Lung (tissue), 12 donors: ENCODE results near the gene PCDHGA11. TPM values are rescaled to one million over a fixed set of nuclear protein-coding genes. Genes with fewer than 3 reads are reported as not detected.
"Not testable (repeated sequence)": the region's sequence is repeated elsewhere in the genome, so short reads cannot be mapped to it uniquely, and the experiment has no call there.

ENCODE experiments used
- ATAC-seq: fragments of 200-7000 bp; cut with Tn5 transposase; one replicate; pipeline ENCODE4 v1.9.1; 2020; ENCODE audit warnings: moderate number of reproducible peaks; ENCODE audit not compliant: insufficient read depth, low FRiP score
- DNase-seq, 3 donors: peaks; one replicate each; pipeline ENCODE4 v3.0.0-alpha.2; 2013 to 2017
- H3K27ac ChIP-seq, 2 donors: one replicate each; pipeline ENCODE4 v1.5.1; 2013; ENCODE audit warnings: mild to moderate bottlenecking in 2 of 2, moderate library complexity in 2 of 2, control low read depth in 1 of 2, inconsistent platforms in 1 of 2, low read depth in 1 of 2, low read length in 1 of 2
- H3K27me3 ChIP-seq, 3 donors: one replicate each; pipeline ENCODE4 v1.5.1; 2013; ENCODE audit warnings: low read length in 2 of 3; ENCODE audit not compliant: control insufficient read depth in 3 of 3, insufficient read depth in 3 of 3
- H3K36me3 ChIP-seq, 4 donors: one replicate each; pipeline ENCODE4 v1.5.1; 2013; ENCODE audit warnings: low read length in 4 of 4, mild to moderate bottlenecking in 1 of 4, moderate library complexity in 1 of 4; ENCODE audit not compliant: control insufficient read depth in 4 of 4, insufficient read depth in 4 of 4
- H3K4me1 ChIP-seq, 5 donors: one replicate each; pipeline ENCODE4 v1.5.1; 2013; ENCODE audit warnings: low read length in 5 of 5, mild to moderate bottlenecking in 2 of 5, moderate library complexity in 1 of 5; ENCODE audit not compliant: control insufficient read depth in 5 of 5, insufficient read depth in 5 of 5
- H3K4me3 ChIP-seq: one replicate; pipeline ENCODE4 v1.5.1; 2013; ENCODE audit warnings: mild to moderate bottlenecking, control low read depth, moderate library complexity
- H3K9ac ChIP-seq, 2 donors: one replicate each; pipeline ENCODE4 v1.5.1; 2013; ENCODE audit warnings: low read length in 2 of 2, control low read depth in 1 of 2; ENCODE audit not compliant: insufficient read depth in 1 of 2
- H3K9me3 ChIP-seq, 4 donors: one replicate each; pipeline ENCODE4 v1.5.1; 2013; ENCODE audit warnings: low read length in 3 of 4, mild to moderate bottlenecking in 1 of 4, moderate library complexity in 1 of 4; ENCODE audit not compliant: control insufficient read depth in 4 of 4, insufficient read depth in 3 of 4
- CTCF ChIP-seq: IDR thresholded peaks from 2 replicates; pipeline ENCODE4 v1.5.1; 2012; ENCODE audit warnings: mild to moderate bottlenecking; ENCODE audit errors: control extremely low read depth, extremely low read depth
- WGBS, 2 donors: extraction: QIAGEN DNeasy Blood & Tissue Kit; methylation state at CpG; one replicate each; pipeline ENCODE4 v1.1.7; 2013; 5-methylcytosine and 5-hydroxymethylcytosine counted together
- polyA plus RNA-seq, 2 donors: library from polyadenylated mRNA; stranded (reverse); fragments of 200-250 nt; gene quantifications; one replicate each; pipeline ENCODE4 v1.2.1, GENCODE V29; 2013
- total RNA-seq, 2 donors: library from RNA; depleted of rRNA in 1 of 2; stranded (reverse); fragments of >200 nt in 1 of 2; gene quantifications; one replicate each; pipeline ENCODE4 v1.2.1, GENCODE V29; 2014 to 2021
- donor health status: control.
- donor health status: control.
- donor health status: Bipolar disorder and iron deficiency.
- donor health status: healthy.
- donor health status: DM: yes; HTN: yes; CAD: no.

The PCDHGA11 gene
- total and polyA plus RNA-seq, 4 donors = 0.65 to 11.1 (median 2.3) TPM

- no peak for ATAC-seq
- Histone ChIP-seq H3K4me1 (no peaks in the 10 kb centered on the region), H3K27ac (no peak overlapping the region), H3K9me3 (peaks cover 3 to 44% (median 19%) of the 10 kb centered on the region in 4 donors), H3K4me3 (no peak overlapping the region), H3K9ac (no peak overlapping the region), H3K36me3 (peaks cover 0 to 17% (median 0%) of the 10 kb centered on the region in 4 donors), H3K27me3 (peaks cover 0 to 2% (median 0%) of the 10 kb centered on the region in 3 donors)
- DNase-seq = no peak
- no peak for TF ChIP-seq CTCF
- WGBS, 2 donors = 34 to 35% methylated on average over 21 of the region's 21 CpGs
Observed at GRCh38 chr5:141393267-141393666, 27.6 kb upstream of the PCDHGA11 start.

GRCh38 chr5:141394401-141395187 lies 26.3 kb upstream of the PCDHGA11 start:
- Histone ChIP-seq H3K9me3 (peaks cover 3 to 39% (median 17%) of the 10 kb centered on the region in 4 donors), H3K36me3 (peaks cover 0 to 16% (median 0%) of the 10 kb centered on the region in 4 donors)
- DNase-seq, H3K27me3 ChIP-seq, H3K4me3 ChIP-seq, H3K9ac ChIP-seq, ATAC-seq, H3K27ac ChIP-seq, H3K4me1 ChIP-seq: not testable (repeated sequence)
- WGBS, 2 donors = 34 to 36% methylated on average over 41 to 45 of the region's 53 CpGs

- H3K9me3 ChIP-seq = peaks cover 3 to 38% (median 22%) of the 10 kb centered on the region in 4 donors
- ATAC-seq = peak; percentile 62
- H3K36me3 ChIP-seq, H3K4me3 ChIP-seq, H3K9ac ChIP-seq, H3K27ac ChIP-seq, H3K4me1 ChIP-seq, H3K27me3 ChIP-seq: not testable (repeated sequence)
- DNase-seq = peak in 2 of 3 donors; percentile 31 to 44
- peak; percentile 22 for TF ChIP-seq CTCF
- WGBS, 2 donors = 5% methylated on average over 20 to 24 of the region's 43 CpGs
Observed at GRCh38 chr5:141397756-141398551, 22.9 kb upstream of the PCDHGA11 start, which contains the start of gene PCDHGB5. PCDHGB5 (plus strand) TSS chr5:141397947; CDS start chr5:141398128, 181 bp downstream.

GRCh38 chr5:141398608-141399007 lies 22.2 kb upstream of the PCDHGA11 start:
- no peak overlapping the region for H3K4me3 ChIP-seq
- H3K9me3 ChIP-seq = peaks cover 3 to 40% (median 24%) of the 10 kb centered on the region in 4 donors
- WGBS, 2 donors = 23 to 30% methylated on average over 15 of the region's 15 CpGs
- H3K27ac ChIP-seq = no peak overlapping the region
- ATAC-seq (no peak), DNase-seq (no peak)
- H3K4me1 ChIP-seq = peaks cover 0 to 3% (median 0%) of the 10 kb centered on the region in 5 donors
- no peaks in the 10 kb centered on the region for H3K27me3 ChIP-seq
- no peak for TF ChIP-seq CTCF
- peaks cover 0 to 5% (median 0%) of the 10 kb centered on the region in 4 donors for H3K36me3 ChIP-seq
- H3K9ac ChIP-seq = no peak overlapping the region
